HPDE6-E6E7 (cell line): ENCODE results near the gene CAAP1.
A peak's percentile ranks its signal among the peaks of the same experiment; 100 is the strongest.
"Not testable (repeated sequence)": the region's sequence is repeated elsewhere in the genome, so short reads cannot be mapped to it uniquely, and the experiment has no call there.

Experiments used
- DNase-seq: peaks from one replicate; pipeline ENCODE4 v3.0.0; 2011; ENCODE audit warnings: missing footprints; ENCODE audit errors: extremely low spot score

Gene CAAP1

GRCh38 chr9:26850995-26851394 lies 41.6 kb downstream of the CAAP1 start:
- no peak for DNase-seq

- DNase-seq: peak; percentile 2
Observed at GRCh38 chr9:26833792-26834191, 58.8 kb downstream of the CAAP1 start.

GRCh38 chr9:26828391-26828955 lies 64.1 kb downstream of the CAAP1 start:
- not testable (repeated sequence) for DNase-seq

- DNase-seq: no peak
Observed at GRCh38 chr9:26814799-26815198, 77.8 kb downstream of the CAAP1 start.

- no peak for DNase-seq
Observed at GRCh38 chr9:26813247-26813646, 79.4 kb downstream of the CAAP1 start.

DNA sequence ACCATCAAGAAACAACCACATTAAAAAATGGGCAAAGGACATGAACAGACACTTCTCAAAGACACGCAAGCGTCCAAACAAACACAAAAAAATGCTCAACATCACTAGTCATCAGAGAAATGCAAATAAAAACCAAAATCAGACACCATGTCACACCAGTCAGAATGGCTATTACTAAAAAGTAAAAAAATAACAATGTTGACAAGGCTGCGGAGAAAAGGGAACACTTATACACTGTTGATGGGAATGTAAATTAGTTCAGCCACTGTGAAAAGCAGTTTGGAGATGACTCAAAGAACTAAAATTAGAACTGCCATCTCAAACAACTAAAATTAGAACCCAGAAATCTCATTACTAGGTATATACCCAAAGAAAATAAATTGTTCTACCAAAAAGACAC lies 80.4 kb downstream of the CAAP1 start:
- no peak for DNase-seq

DNA sequence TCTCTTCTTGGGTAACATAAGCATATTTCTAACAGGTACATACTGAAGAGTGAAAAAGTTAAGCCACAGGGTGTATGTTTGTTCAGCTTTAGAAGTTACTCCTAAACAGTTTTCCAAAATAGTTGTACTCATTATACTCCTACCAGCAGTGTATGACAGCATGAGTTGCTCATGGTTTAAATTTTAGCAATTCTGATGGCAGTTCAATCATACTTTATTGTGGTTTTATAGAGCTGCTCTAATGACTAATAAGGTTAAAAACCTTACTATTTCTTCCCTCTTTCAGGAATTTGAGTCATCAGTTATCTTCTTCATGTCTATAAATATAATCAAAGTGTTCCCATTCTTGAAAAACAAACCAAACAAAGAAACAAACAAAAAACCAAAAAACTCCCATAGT lies 81.5 kb downstream of the CAAP1 start:
- no peak for DNase-seq

GRCh38 chr9:26809795-26810194 lies 82.8 kb downstream of the CAAP1 start:
- DNase-seq: no peak

- no peak for DNase-seq
Observed at GRCh38 chr9:26807161-26807560, 85.4 kb downstream of the CAAP1 start.

DNA sequence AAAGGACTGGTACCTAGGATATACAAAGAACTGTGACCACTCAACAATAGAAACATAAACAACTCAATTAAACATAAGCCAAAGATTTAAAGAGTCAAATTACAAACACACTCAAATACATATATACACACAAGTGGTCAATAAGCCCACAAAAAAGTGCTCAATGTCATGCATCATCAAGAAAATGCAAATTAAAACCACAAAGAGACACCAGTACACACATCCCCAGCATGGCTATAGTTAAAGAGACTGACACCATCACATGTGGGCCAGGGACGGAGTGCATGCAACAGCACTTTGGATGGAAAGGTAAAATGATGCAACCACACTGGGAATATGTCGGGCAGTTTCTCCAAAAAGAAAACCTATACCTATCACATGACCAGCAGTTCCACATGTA lies 89.7 kb downstream of the CAAP1 start:
- DNase-seq: no peak

GRCh38 chr9:26801772-26802171 lies 90.8 kb downstream of the CAAP1 start:
- no peak for DNase-seq

GRCh38 chr9:26800322-26800721 lies 92.3 kb downstream of the CAAP1 start:
- no peak for DNase-seq

- no peak for DNase-seq
Observed at GRCh38 chr9:26791274-26791673, 101.3 kb downstream of the CAAP1 start.
